Psoas muscle (tissue), 8 donors: ENCODE results near the gene FAM222A. TPM values are rescaled to one million over a fixed set of nuclear protein-coding genes. Genes with fewer than 3 reads are reported as not detected.

Source experiments
- ATAC-seq, 4 donors: fragments of 200-7000 bp; cut with Tn5 transposase; one replicate each; pipeline ENCODE4 v1.9.1; 2020; ENCODE audit warnings: moderate library complexity in 3 of 4, mild to moderate bottlenecking in 2 of 4
- DNase-seq, 2 donors: peaks; one replicate each; pipeline ENCODE4 v3.0.0-alpha.2; 2020
- H3K27ac ChIP-seq: fragments of 200-600 bp; one replicate; pipeline ENCODE4 v1.8.0; 2022
- H3K27me3 ChIP-seq, 3 donors: fragments of 200-600 bp in 1 of 3; one replicate each; pipeline versions ENCODE4 v1.6.1 to v1.8.0; 2013 to 2022; ENCODE audit warnings: low read length in 2 of 3, mild to moderate bottlenecking in 2 of 3, moderate library complexity in 1 of 3; ENCODE audit not compliant: insufficient read depth in 3 of 3
- H3K36me3 ChIP-seq, 2 donors: fragments of 200-600 bp in 1 of 2; one replicate each; pipeline versions ENCODE4 v1.6.1 to v1.8.0; 2013 to 2022; ENCODE audit warnings: low read depth in 1 of 2, mild to moderate bottlenecking in 1 of 2, moderate library complexity in 1 of 2; ENCODE audit not compliant: insufficient read depth in 1 of 2
- H3K4me1 ChIP-seq: fragments of 200-600 bp; one replicate; pipeline ENCODE4 v1.8.0; 2022
- H3K4me3 ChIP-seq: fragments of 200-600 bp; one replicate; pipeline ENCODE4 v1.8.0; 2022; ENCODE audit warnings: mild to moderate bottlenecking
- H3K9me3 ChIP-seq: fragments of 200-600 bp; one replicate; pipeline ENCODE4 v1.8.0; 2022
- WGBS, 3 donors: extraction: QIAGEN DNeasy Blood & Tissue Kit; methylation state at CpG; one replicate each; pipeline versions ENCODE4 v1.1.6 to v1.1.7; 2013; 5-methylcytosine and 5-hydroxymethylcytosine counted together
- intact Hi-C, 2 donors: fragments of 100-400 bp; cut with DNase I; formaldehyde crosslinking; loops; one replicate each; pipeline versions ENCODE4 v1.11.0 to v1.14.2; 2022
- polyA plus RNA-seq, 3 donors: library from polyadenylated mRNA; stranded (reverse); fragments of 200-250 nt; gene quantifications; one replicate each; pipeline ENCODE4 v1.2.3, GENCODE V29; 2013
- total RNA-seq, 4 donors: library from RNA; stranded (reverse); fragmentation: NEBNext Ultra II Directional in 2 of 4; extraction: Animal tissue kit (Norgen Biotek cat#: 25700) in 2 of 4; gene quantifications; one replicate each; pipeline versions ENCODE4 v1.2.1 to v1.2.4, GENCODE V29; 2021 to 2023
- TF ChIP-seq, protein P1 (sequence below): fragments of 200-600 bp; IDR thresholded peaks from one replicate; pipeline ENCODE4 v1.8.0; 2022; ENCODE audit warnings: antibody characterized with exemption
- donor health status: healthy with polysubstance abuse.
- donor health status: DM: no; HTN: no; CAD: no; lungs with moderate emphysema.
- donor health status: Bipolar disorder and iron deficiency.
- donor health status: healthy.
- donor health status: DM: yes; HTN: yes; CAD: no.
- donor health status: DM: no; HTN: no; CAD: no.
- donor health status: DM: no; HTN: no; CAD: no.
- donor health status: DM: yes; HTN: yes; CAD: no.

The FAM222A gene
- total and polyA plus RNA-seq, 7 donors, result 0.59 to 15.8 (median 5.1) TPM

- Histone ChIP-seq H3K36me3 (no peaks in the 10 kb centered on the region), H3K4me1 (no peaks in the 10 kb centered on the region), H3K27ac (no peak overlapping the region), H3K9me3 (no peaks in the 10 kb centered on the region), H3K4me3 (no peak overlapping the region), H3K27me3 (peaks cover 0 to 23% (median 0%) of the 10 kb centered on the region in 3 donors)
- ATAC-seq (no peak), DNase-seq (no peak)
- WGBS, 3 donors, result 54 to 63% (median 62%) methylated on average over 5 of the region's 5 CpGs
- TF ChIP-seq, protein P1, sequence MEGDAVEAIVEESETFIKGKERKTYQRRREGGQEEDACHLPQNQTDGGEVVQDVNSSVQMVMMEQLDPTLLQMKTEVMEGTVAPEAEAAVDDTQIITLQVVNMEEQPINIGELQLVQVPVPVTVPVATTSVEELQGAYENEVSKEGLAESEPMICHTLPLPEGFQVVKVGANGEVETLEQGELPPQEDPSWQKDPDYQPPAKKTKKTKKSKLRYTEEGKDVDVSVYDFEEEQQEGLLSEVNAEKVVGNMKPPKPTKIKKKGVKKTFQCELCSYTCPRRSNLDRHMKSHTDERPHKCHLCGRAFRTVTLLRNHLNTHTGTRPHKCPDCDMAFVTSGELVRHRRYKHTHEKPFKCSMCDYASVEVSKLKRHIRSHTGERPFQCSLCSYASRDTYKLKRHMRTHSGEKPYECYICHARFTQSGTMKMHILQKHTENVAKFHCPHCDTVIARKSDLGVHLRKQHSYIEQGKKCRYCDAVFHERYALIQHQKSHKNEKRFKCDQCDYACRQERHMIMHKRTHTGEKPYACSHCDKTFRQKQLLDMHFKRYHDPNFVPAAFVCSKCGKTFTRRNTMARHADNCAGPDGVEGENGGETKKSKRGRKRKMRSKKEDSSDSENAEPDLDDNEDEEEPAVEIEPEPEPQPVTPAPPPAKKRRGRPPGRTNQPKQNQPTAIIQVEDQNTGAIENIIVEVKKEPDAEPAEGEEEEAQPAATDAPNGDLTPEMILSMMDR, result no peak
- intact Hi-C loops, result no loop called here
Measured at GRCh38 chr12:109811624-109811995, 98.0 kb downstream of the FAM222A start.

- WGBS, 3 donors, result 91 to 93% (median 92%) methylated on average over 6 of the region's 6 CpGs
- Histone ChIP-seq H3K9me3 (no peaks in the 10 kb centered on the region), H3K4me1 (no peaks in the 10 kb centered on the region), H3K4me3 (no peak overlapping the region), H3K36me3 (no peaks in the 10 kb centered on the region), H3K27me3 (peaks cover 0 to 23% (median 0%) of the 10 kb centered on the region in 3 donors), H3K27ac (no peak overlapping the region)
- intact Hi-C loops, result no loop called here
- DNase-seq (no peak), ATAC-seq (no peak)
- TF ChIP-seq, protein P1, result no peak
Measured at GRCh38 chr12:109813810-109814416, 100.3 kb downstream of the FAM222A start.

DNA sequence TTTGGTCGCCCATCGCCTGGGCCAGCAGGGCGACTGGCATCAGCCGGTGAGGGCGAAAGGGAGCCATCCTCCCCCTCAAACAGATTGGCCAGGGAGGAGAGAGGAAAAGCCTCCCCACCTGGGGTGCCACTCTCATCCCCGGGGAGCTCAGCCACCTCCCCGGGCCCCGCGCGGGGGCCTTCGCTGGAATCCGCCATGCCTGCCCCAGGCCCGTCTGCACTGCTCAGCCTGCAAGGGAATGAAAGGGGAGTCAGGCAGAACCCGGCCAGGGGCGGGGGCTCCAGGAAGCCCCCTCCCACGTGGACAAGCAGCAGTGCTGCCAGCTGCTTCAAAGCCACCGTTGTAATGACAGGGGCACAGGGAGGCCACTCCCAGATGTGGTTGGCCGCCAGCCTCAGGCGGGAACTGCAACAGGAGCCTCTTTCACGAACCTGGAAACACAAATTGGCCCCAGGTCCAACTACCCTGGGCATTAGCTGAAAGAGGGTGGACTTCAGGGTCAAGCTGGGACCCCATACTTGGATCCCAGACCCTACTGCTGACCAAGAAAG lies 101.0 kb downstream of the FAM222A start:
- TF ChIP-seq, protein P1, result no peak
- ATAC-seq (no peak), DNase-seq (no peak)
- Histone ChIP-seq H3K27me3 (peaks cover 0 to 23% (median 0%) of the 10 kb centered on the region in 3 donors), H3K27ac (no peak overlapping the region), H3K4me3 (no peak overlapping the region), H3K9me3 (no peaks in the 10 kb centered on the region), H3K4me1 (no peaks in the 10 kb centered on the region), H3K36me3 (no peaks in the 10 kb centered on the region)
- intact Hi-C loops, result no loop called here
- WGBS, 3 donors, result 62 to 72% (median 64%) methylated on average over 19 to 20 of the region's 20 CpGs

GRCh38 chr12:109815225-109815624 lies 101.6 kb downstream of the FAM222A start:
- TF ChIP-seq, protein P1, result no peak
- Histone ChIP-seq H3K27ac (no peak overlapping the region), H3K36me3 (no peaks in the 10 kb centered on the region), H3K4me3 (no peak overlapping the region), H3K27me3 (peaks cover 0 to 23% (median 0%) of the 10 kb centered on the region in 3 donors), H3K9me3 (no peaks in the 10 kb centered on the region), H3K4me1 (no peaks in the 10 kb centered on the region)
- intact Hi-C loops, result no loop called here
- DNase-seq (no peak), ATAC-seq (no peak)
- WGBS, 3 donors, result 77 to 85% (median 83%) methylated on average over 4 of the region's 4 CpGs
